CD4-positive, alpha-beta T cell treated with Interleukin-17A for 4 hours (primary cell): Measurements from ENCODE around the gene PTPN7.
"Not testable (repeated sequence)": the region's sequence is repeated elsewhere in the genome, so short reads cannot be mapped to it uniquely, and the experiment has no call there.

ENCODE experiments used
- DNase-seq: peaks from one replicate; pipeline ENCODE4 v3.0.0-alpha.2; 2020; ENCODE audit warnings: mixed read lengths

Gene PTPN7

GRCh38 chr1:202129453-202130296 is 30.7 kb downstream of the PTPN7 start:
- DNase-seq, result no peak

- DNase-seq, result no peak
Measured at GRCh38 chr1:202127836-202128622, 32.4 kb downstream of the PTPN7 start.

- DNase-seq, result no peak
Measured at GRCh38 chr1:202127061-202127460, 33.3 kb downstream of the PTPN7 start.

GRCh38 chr1:202126426-202126825 is 34.0 kb downstream of the PTPN7 start:
- no peak for DNase-seq

- DNase-seq, result no peak
Measured at GRCh38 chr1:202125611-202126010, 34.8 kb downstream of the PTPN7 start.

GRCh38 chr1:202124142-202124541 is 36.3 kb downstream of the PTPN7 start:
- DNase-seq, result no peak

- DNase-seq, result no peak
Measured at GRCh38 chr1:202123336-202123813, 37.0 kb downstream of the PTPN7 start.

GRCh38 chr1:202122639-202123335 is 37.6 kb downstream of the PTPN7 start, which contains the start of gene GPR37L1:
Gene GPR37L1, plus strand, starts transcription at chr1:202122917. Its CDS starts 47 bp downstream, at chr1:202122964.
- DNase-seq, result no peak

- DNase-seq, result no peak
Measured at GRCh38 chr1:202121006-202121405, 39.4 kb downstream of the PTPN7 start.

GRCh38 chr1:202117898-202118371 is 42.5 kb downstream of the PTPN7 start:
- no peak for DNase-seq

GRCh38 chr1:202116287-202116686 is 44.1 kb downstream of the PTPN7 start:
- no peak for DNase-seq

GRCh38 chr1:202113690-202114300 is 46.6 kb downstream of the PTPN7 start:
- DNase-seq, result no peak

GRCh38 chr1:202112859-202113689 is 47.3 kb downstream of the PTPN7 start:
- DNase-seq, result no peak

- not testable (repeated sequence) for DNase-seq
Measured at GRCh38 chr1:202111589-202111988, 48.8 kb downstream of the PTPN7 start.

GRCh38 chr1:202110977-202111376 is 49.4 kb downstream of the PTPN7 start:
- no peak for DNase-seq

GRCh38 chr1:202107801-202108731 is 52.3 kb downstream of the PTPN7 start:
- no peak for DNase-seq

- no peak for DNase-seq
Measured at GRCh38 chr1:202107321-202107761, 53.1 kb downstream of the PTPN7 start.

- no peak for DNase-seq
Measured at GRCh38 chr1:202106340-202107254, 53.8 kb downstream of the PTPN7 start.
